Activated CD4-positive, alpha-beta T cell treated with anti-CD3 and anti-CD28 coated beads, Interleukin-2, amount 50 U/mL, for 1 hour (primary cell): ENCODE data around the gene MRC1.

Experiments used
- DNase-seq: peaks from one replicate; pipeline ENCODE4 v3.0.0-alpha.2; 2020

The MRC1 gene

GRCh38 chr10:17848646-17849045 lies 39.5 kb downstream of the MRC1 start:
- DNase-seq, result no peak

- no peak for DNase-seq
These were observed 41.4 kb downstream of the MRC1 start for GRCh38 chr10:17850501-17850900.

GRCh38 chr10:17851611-17852010 lies 42.5 kb downstream of the MRC1 start:
- no peak for DNase-seq

- DNase-seq, result no peak
These were observed 45.0 kb downstream of the MRC1 start for GRCh38 chr10:17854044-17854652.

- DNase-seq, result no peak
These were observed 47.9 kb downstream of the MRC1 start for GRCh38 chr10:17857040-17857439.

GRCh38 chr10:17859492-17860156 lies 50.5 kb downstream of the MRC1 start:
- no peak for DNase-seq

GRCh38 chr10:17861760-17862159 lies 52.6 kb downstream of the MRC1 start:
- no peak for DNase-seq

- DNase-seq, result no peak
These were observed 56.2 kb downstream of the MRC1 start for GRCh38 chr10:17865351-17865750.

- no peak for DNase-seq
These were observed 57.2 kb downstream of the MRC1 start for GRCh38 chr10:17866346-17866745.

- no peak for DNase-seq
These were observed 57.9 kb downstream of the MRC1 start for GRCh38 chr10:17867056-17867455.

- no peak for DNase-seq
These were observed 61.9 kb downstream of the MRC1 start for GRCh38 chr10:17871036-17871435.

GRCh38 chr10:17872191-17873091 lies 63.3 kb downstream of the MRC1 start:
- DNase-seq, result no peak

GRCh38 chr10:17873946-17874345 lies 64.8 kb downstream of the MRC1 start:
- no peak for DNase-seq

GRCh38 chr10:17877121-17877520 lies 68.0 kb downstream of the MRC1 start:
- DNase-seq, result no peak

GRCh38 chr10:17878896-17879295 lies 69.7 kb downstream of the MRC1 start:
- DNase-seq, result no peak

GRCh38 chr10:17880601-17881000 lies 71.5 kb downstream of the MRC1 start:
- no peak for DNase-seq

GRCh38 chr10:17882557-17882956 lies 73.4 kb downstream of the MRC1 start:
- no peak for DNase-seq

- no peak for DNase-seq
These were observed 74.5 kb downstream of the MRC1 start for GRCh38 chr10:17883621-17884020.

GRCh38 chr10:17888189-17888588 lies 79.0 kb downstream of the MRC1 start:
- no peak for DNase-seq

GRCh38 chr10:17891435-17891834 lies 82.3 kb downstream of the MRC1 start:
- no peak for DNase-seq

- DNase-seq, result no peak
These were observed 95.4 kb downstream of the MRC1 start for GRCh38 chr10:17904564-17904963.

GRCh38 chr10:17905491-17905890 lies 96.3 kb downstream of the MRC1 start:
- no peak for DNase-seq

GRCh38 chr10:17906002-17906401 lies 96.9 kb downstream of the MRC1 start:
- no peak for DNase-seq

- no peak for DNase-seq
These were observed 98.5 kb downstream of the MRC1 start for GRCh38 chr10:17907641-17908040.
